Measurements from ENCODE around the gene ANKRD44.
A peak's percentile ranks its signal among the peaks of the same experiment; 100 is the strongest.

ANKRD44 gene

GRCh38 chr2:197137826-197138477 is 172.6 kb downstream of the ANKRD44 start:
- no peak for DNase-seq

- no peak for DNase-seq
These were observed 173.3 kb downstream of the ANKRD44 start for GRCh38 chr2:197137231-197137630.

GRCh38 chr2:197136452-197136851 is 174.1 kb downstream of the ANKRD44 start:
- no peak for DNase-seq

- no peak for DNase-seq
These were observed 174.8 kb downstream of the ANKRD44 start for GRCh38 chr2:197135806-197136205.

GRCh38 chr2:197134206-197134605 is 176.4 kb downstream of the ANKRD44 start:
- DNase-seq, result no peak

GRCh38 chr2:197131558-197131855 is 179.1 kb downstream of the ANKRD44 start:
- DNase-seq, result no peak

- no peak for DNase-seq
These were observed 180.3 kb downstream of the ANKRD44 start for GRCh38 chr2:197130318-197130717.

GRCh38 chr2:197128897-197129296 is 181.7 kb downstream of the ANKRD44 start:
- no peak for DNase-seq

GRCh38 chr2:197128126-197128525 is 182.5 kb downstream of the ANKRD44 start:
- no peak for DNase-seq

- no peak for DNase-seq
These were observed 183.8 kb downstream of the ANKRD44 start for GRCh38 chr2:197126630-197127352.

- DNase-seq, result no peak
These were observed 185.8 kb downstream of the ANKRD44 start for GRCh38 chr2:197124639-197125390.

GRCh38 chr2:197122821-197123220 is 187.8 kb downstream of the ANKRD44 start:
- no peak for DNase-seq

- no peak for DNase-seq
These were observed 188.7 kb downstream of the ANKRD44 start for GRCh38 chr2:197121756-197122385.

GRCh38 chr2:197121255-197121654 is 189.3 kb downstream of the ANKRD44 start:
- DNase-seq, result no peak

GRCh38 chr2:197116306-197116879 is 194.2 kb downstream of the ANKRD44 start:
- no peak for DNase-seq

GRCh38 chr2:197115325-197115724 is 195.3 kb downstream of the ANKRD44 start:
- no peak for DNase-seq

- DNase-seq, result peak; percentile 56
These were observed 197.3 kb downstream of the ANKRD44 start for GRCh38 chr2:197113275-197113711.

- no peak for DNase-seq
These were observed 201.3 kb downstream of the ANKRD44 start for GRCh38 chr2:197109326-197109725.

GRCh38 chr2:197108758-197109157 is 201.8 kb downstream of the ANKRD44 start:
- DNase-seq, result no peak

- DNase-seq, result peak; percentile 74
These were observed 203.0 kb downstream of the ANKRD44 start for GRCh38 chr2:197107291-197108269.

- DNase-seq, result no peak
These were observed 207.2 kb downstream of the ANKRD44 start for GRCh38 chr2:197103363-197103762.

- DNase-seq, result no peak
These were observed 208.3 kb downstream of the ANKRD44 start for GRCh38 chr2:197102231-197102630.

All from DMS53 (cell line).